GM19452 (cell line): ENCODE results near the gene ERICH6B.

Experiments used
- ATAC-seq: cut with Tn5 transposase; IDR thresholded peaks from one replicate; pipeline ENCODE4 v1.9.1; 2021; ENCODE audit not compliant: unreplicated experiment

ERICH6B gene

DNA sequence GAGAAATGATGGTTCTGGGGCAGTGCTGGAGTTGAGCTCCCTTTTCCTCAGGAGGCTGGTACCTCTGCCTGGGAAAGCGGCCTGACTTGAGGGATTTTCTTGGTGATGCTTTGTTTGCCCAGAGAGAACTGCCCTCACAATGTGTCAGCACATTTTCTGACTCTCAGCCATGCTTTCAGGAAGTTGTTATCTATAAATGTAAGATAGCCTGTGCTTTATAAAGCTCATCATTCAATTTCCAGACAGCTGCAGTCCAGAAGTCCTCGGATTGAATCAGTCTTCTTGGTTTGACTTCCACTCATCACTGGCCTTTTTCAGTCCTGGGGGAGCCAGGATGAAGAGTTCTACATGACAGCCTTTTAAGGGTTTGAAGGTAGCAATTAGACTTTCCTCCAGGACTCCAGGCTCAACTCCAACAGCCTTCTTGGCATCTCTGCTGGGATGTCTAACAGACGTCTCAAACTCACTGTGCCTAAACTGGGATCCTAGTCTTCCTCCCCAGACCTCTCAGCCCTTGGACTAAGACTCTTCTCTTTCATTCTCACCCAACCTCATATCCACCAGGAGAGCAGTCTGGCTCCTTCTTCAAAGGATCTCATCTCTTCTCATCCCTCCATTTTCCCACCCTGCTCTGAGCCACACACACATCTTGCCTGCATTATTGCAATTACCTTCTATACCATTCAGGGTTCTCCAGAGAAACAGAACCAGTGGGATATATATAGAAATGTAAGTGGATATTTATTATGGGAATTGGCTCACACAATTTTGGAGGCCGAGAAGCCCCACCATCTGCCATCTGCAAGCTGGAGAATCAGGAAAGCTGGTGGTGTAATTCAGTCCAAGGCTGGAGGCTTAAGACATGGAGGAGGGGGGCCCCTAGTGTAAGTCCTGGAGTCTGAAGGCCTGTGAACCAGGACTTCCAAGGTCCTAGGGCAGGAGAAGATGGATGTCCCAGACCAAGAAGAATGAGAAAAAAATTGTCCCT lies 13.1 kb downstream of the ERICH6B start:
- ATAC-seq: no peak

DNA sequence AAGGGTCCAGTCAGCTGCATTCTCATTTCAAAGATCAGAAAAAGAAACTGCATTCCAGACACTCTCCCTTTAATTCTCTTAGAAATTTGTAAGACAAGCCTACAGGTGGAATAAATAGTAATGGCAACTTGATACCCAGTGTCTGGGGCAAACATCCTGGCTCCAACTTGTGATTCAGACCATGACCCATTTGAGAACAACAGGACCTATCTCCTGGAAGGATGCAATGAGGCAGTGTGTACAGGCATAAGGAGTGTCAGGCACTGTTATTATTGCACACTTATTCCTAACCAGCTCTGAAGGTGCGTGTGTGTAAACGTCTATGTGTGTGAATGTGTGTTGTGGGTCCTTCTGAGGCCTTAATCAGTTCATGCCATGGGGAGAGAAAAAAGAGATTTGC lies 13.9 kb downstream of the ERICH6B start:
- no peak for ATAC-seq

DNA sequence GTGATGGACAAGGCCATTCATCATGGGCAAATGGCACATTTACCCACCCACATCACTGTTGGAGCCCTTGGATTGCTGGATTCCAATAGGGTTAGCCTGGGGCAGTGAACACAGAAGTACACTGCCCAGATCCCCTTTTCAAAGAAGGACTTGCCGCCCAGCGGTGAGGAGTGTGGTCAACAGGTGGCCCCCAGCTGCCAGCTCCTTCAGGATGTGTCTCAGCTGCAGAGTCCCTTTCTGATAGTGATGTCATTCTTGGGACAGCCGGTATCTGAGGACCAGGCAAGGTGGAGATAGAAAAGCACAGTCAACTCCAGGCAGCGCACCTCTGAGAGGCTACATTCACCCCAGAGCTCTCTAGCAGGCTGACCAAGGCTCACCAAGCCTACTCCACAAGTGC lies 16.9 kb downstream of the ERICH6B start:
- no peak for ATAC-seq

DNA sequence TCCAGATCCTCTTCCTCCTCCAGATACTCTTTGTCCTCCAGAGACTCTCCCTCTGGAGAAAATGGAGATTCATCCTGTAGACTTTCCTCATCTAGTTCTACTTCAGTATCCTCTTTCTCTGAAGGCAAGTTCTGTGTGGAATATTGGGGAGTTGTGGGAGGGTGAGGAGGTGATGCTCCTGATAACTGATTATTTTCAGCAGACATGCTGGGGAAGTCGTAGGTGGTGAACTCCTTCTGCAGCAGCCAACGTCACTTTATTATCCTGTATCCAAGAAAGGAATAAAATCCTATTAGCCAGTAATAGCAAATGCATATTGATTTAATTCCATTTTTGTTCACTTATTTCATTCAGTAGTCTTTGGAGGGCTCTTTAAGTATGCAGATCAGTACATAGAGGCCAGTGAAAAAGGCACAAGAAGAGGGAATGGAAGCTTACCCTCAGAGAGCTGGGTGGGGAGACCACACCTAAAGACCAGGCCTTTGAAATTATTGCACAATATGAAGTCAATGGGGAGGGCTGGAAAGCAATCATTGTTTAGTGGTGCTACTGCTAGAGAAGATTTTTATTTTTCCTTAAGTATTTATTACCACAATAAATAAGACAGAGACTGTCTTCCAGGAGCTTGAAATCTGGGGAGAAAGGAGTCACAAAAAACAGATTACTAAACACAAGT lies 18.6 kb downstream of the ERICH6B start:
- no peak for ATAC-seq

DNA sequence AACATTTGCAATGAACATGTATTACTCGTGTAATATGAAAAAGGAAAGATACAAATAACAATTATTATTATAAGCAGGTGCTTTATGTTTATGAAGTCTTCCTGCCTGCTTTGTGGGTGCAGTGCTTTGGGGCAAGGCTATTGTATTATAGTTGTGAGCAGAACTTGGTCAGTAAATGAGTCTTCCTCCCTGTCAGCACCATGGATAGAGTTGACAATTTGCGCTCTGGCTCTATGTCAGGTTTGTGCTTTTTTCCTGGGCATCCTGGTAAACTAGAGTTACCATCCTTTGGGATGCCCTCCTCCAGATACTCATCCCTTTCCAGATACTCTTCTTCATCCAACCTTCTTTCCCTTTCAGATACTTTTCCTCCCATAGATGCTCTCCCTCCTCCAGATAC lies 19.6 kb downstream of the ERICH6B start:
- no peak for ATAC-seq

DNA sequence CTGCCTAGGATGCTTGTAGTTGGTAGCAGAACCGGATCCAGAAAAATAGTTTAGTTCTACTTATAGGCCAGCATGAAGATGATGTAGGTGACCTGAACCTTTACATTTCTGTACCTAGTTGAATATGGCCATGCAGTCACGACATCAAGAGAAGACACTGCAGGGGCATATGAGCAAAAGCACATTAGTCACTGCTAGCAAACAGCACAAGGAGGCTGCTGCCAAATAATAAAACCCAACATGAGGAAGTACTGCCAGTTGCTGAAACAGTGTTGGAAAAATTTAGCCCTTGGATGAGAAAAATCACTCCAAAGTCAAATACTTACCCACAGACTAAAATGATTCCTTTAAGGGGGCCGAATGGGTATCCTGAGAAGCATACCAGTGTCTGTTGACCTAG lies 20.8 kb downstream of the ERICH6B start:
- no peak for ATAC-seq

DNA sequence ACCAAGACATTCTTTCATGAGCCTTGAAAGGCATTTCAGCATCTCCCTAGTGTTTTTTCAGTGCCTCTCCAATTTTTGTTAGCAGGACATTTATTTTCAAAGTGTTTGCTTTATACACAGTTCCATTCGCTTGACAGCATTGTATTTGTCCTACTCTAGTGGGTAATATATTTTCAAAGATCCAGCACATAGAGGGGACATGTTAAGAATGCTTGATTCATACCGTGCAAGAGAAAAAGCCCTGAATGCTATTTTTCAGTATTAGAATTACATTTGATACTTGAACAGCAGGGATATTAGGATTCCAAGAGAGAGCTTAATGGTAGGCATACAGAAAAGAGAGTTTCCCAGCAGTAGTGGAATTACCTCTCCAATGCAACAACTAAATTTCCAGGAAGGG lies 21.3 kb downstream of the ERICH6B start:
- ATAC-seq: no peak

DNA sequence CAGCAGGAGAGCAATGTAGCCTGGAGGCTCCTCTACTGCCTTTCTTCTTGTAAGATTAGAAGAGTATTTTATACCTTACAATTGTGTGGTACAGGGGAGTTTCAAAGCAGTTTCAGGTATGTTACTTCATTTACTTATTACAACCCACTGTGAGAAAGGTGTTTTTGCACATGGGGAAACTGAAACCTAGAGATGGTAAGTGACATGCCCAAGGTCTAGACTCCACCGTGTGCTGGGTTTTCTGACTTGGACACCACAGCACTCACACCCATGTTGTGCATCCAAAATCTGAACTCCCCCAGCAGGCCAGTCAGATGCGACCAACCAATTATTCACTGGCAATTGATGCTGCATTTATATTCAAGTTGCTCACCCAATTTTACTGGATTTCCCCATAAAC lies 22.8 kb downstream of the ERICH6B start:
- no peak for ATAC-seq

DNA sequence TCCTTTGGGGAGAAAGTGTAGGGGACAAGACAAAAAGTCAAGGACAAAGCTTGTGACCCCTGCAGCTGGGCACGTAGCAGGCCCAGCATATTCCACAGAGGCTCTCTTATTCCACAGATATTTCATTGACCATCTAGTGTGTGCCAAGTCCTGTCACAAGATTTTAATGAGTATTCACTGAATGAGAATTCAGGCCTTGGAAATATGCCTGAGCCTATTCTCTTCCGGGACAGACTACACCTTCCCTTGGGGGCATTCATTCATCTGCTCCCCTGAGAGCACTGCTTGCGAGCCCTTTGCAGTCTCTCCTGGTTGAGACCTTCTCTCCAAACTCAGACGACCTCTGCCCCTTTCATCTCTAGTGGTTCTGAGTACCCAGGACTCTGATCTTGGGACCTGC lies 25.5 kb downstream of the ERICH6B start:
- ATAC-seq: no peak

DNA sequence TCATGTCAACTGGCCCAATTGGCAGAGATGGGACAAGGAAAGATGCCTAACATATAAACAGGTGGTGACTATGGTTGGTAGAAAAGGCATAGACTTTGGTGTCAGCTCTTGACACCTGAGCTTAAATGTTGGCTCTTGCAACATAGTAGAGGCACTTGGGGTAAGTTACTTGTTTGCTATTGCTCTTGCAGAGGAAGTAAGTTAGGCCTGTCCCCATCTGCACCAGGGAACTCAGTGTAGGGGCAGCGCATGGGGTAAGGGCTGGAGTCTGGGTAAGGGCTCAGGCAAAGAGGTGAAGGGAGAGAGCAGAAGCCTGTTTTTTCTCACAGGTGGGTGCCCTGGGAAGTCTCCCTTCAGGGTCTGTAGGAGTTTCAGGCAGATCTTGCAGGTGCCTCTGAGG lies 27.6 kb downstream of the ERICH6B start:
- no peak for ATAC-seq

DNA sequence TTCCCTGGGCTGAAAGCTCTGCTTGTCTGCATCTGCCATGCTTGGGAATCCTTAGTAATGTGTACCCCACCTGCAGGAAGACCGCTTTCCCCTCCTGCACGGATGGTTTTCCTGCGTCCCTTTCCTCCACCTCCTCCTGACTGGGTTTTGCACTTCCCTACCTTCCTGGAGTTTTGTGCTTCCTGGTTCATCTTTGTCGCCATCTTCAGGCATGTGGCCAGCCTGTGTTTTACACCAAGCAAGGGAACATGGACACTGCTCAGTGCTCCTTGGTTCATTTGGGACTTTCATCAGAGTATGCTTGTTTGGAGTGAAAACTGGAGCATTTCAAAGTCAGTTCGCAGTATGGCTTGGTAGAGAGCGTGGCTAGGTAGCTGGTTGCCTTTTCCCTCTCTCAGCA lies 30.7 kb downstream of the ERICH6B start:
- ATAC-seq: no peak

DNA sequence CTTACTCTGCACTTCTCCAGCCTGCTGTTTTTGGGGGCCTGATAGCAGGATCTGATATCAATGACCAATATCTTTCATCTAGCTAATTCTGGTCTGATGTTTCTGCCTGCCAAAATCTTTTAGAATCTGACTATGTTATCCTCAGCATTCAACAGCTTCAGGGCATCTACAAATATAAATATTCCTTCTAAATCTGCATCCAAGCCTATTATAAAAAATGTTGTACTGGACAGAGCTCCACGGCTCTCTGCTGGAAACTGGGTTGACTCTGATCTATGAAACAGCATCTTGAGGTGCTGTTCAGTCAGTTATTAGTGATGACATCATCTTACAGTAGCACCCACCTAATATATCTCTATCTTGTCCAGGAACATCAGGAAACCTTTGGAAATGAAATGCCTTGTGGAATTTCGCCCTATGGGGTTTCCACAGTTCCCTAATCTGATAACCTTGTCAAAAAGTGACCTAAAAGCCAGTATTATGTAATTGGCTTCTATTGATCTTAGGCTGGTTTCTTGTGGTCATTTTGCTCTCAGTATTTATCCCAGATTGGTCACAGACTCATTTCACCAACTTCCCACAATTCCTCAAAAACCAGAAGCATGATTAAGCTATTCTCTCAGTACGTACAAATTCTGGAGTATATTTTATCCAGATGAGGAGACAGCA lies 33.0 kb downstream of the ERICH6B start:
- ATAC-seq: no peak

DNA sequence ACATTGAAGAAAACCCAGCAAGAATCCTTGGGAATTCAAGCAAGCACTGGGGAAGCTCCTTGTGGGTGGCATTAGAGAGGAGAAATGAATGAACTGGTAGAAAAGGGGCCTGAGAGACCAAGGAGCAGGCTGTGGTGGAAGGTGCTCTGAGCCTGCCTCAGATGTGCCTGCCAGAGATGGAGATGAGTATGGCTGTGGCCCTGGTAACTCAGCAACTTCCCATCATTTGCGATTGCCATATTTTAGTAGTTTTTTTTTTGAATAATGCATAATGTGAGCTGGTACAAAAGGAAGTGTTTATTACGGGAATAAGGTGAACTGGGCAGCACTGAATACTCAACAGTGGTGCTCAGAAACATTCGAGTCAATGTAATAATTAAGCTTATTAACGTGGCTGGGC lies 39.1 kb downstream of the ERICH6B start:
- ATAC-seq: no peak

DNA sequence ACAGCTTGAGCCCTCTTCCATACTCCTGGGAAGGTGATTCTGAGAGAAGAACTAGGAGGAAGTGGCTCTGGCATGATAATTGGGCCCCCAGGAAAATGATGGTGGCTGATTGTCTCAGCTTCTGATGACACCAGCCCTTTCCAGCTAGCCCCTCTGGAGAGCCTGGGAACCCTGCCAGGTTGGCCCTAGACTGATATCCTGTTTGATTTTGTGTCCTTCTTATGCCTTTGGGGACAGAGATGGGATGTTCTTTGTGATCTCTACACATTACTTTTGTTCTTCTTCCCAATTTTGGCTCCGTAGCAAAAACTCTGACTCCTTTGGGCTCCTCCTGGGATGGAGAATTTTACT lies 39.7 kb downstream of the ERICH6B start:
- no peak for ATAC-seq

DNA sequence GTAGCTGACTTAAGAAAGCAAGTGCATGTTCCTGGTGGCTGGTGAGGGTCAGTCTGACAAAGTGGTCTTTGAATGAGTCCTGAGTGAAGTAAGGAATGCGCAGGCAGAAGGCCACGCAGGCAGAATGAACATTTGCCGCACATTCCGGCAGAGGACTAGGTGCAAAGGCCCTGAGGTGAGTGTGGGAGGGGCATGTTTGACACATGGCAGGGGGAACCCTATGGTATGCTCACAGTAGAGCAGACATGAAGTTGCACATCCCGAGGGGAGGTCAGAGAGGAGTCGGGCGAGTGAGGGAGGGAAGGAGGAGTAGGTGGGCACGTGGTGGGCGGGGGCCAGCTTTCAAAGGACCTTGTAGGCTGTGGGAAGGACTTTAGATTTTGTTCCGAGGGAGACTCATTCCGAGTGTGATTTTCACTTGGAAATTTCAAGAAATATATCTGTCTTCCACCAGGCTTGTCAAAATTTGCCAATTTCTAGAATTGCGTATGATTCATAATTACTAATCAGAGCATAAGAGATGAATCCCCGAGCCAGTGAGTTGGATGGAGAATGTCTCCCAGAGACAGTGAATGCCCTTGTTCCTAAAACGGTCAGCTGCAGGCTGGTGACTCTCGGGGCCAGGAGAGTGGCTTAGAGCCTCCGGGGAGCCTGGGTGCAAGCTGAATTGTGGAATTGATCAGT lies 40.3 kb downstream of the ERICH6B start:
- no peak for ATAC-seq

DNA sequence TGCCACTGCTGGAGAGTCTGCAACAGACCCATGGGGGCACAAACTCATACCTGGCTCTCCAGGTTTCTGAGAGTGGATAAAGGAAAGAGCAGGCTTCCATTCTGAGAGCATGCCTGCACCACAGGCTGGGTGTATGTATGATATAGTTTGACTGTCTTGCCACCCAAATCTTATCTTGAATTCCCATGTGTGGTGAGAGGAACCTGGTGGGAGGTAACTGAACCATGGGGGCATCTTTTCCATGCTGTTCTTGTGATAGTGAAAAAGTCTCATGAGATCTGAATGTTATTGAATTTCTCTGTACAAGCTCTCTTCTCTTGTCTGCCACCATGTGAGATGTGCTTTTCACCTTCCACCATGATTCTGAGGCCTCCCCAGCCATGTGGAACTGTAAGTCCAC lies 50.2 kb downstream of the ERICH6B start:
- ATAC-seq: no peak

DNA sequence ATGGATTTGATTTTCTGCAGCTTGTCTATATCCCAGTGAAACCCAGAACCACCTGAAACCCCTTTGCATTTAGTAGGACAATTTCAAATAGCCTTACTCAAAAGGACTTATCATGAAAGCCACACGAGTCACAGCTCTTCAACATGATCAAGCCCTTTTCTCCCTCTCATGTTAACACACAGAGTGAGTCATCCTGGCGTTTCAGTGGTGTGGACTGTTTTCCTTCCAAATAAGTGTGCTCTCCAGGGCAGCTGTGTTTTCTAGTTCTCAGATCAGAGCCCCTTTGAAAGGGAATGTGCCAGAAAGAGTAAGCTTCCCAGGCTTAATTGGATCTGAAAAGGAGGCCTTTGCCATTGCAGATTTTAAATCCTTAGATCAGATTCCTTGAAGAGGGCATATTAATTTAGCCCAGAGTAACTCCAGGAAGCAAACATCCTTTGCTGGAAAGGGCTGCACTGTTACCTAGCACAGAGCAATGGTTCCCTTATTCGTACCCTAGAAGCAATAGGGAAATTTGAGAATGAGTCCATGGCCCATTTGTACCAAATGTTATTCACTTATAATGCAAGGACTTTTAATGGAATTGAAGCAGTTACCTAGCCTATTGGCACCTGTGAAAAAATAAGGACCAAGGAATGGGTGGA lies 51.3 kb downstream of the ERICH6B start:
- no peak for ATAC-seq

DNA sequence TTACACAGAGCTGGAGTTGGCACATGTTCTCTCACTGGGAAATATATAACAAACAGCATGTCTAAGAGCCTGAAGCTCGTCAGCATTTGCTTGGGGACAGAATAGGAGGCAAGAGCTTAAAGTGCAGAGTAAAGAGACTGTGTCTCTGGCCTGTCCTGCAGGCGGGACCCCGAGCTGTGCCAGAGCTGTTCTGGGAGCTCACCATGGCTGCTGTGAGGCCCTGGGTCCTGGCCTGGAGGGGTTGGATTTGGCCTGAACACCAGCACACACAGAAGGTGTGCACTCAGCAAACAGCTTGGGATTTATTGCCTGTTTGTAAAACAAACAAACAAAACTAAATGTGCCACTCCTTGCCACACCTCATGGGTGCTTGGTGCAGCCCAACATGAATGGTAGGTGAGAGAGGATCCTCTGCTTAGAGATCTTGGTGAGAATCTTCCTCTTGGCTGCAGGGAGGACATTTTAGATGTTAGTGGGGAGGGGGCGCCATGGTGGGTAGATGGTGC lies 60.9 kb downstream of the ERICH6B start:
- no peak for ATAC-seq

DNA sequence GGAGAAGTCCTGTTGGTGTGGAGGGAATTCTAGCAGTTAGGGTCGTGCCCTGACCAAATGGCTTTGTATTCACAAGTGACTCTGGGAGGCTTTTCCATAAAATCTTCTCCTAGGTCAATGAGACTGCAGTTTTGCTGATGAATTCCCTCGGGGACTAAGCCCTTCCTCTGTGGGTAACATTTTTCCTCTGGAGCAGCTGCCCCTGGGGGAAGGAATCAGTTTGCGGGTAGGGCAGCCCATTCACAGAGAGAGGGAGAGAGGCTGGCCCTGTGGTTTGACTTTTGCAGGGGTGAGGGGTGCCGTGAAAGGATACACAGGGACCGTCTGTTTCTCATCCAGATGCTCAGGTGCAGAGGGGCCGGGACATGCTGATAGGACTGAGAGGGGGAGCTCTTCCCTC lies 67.3 kb downstream of the ERICH6B start:
- ATAC-seq: no peak

DNA sequence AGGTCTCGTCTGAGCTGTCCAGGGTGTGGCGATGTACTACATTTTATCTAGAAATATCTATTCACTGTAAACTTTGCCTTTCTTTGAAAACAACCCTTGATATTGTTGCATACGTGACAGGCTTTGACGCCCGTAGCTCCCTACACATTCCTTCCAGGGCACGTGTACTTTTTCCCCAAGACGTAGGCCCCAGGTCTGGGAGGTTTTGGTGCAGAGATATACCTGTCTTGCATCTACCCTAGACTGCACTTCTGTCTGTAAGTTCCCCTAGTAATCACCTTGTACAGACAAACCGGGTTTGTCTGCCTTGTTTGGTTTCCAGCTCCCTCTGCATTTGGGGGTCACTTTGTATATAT lies 69.2 kb downstream of the ERICH6B start:
- no peak for ATAC-seq
